Nephron progenitor cell (in vitro differentiated cells): Measurements from ENCODE around the gene CACNA2D1.

Experiments
- DNase-seq: peaks from one replicate; pipeline ENCODE4 v3.0.0; 2021
- H3K27ac Mint-ChIP-seq: 2 replicates; pipeline ENCODE4 v1.8.0; 2021; ENCODE audit warnings: mild to moderate bottlenecking, moderate library complexity, mixed read lengths
- H3K27me3 Mint-ChIP-seq: 2 replicates; pipeline ENCODE4 v1.8.0; 2021; ENCODE audit warnings: mild to moderate bottlenecking, low read depth, mixed read lengths; ENCODE audit not compliant: poor library complexity
- H3K36me3 Mint-ChIP-seq: 2 replicates; pipeline ENCODE4 v1.8.0; 2021; ENCODE audit warnings: low read depth, mixed read lengths
- H3K4me1 Mint-ChIP-seq: 2 replicates; pipeline ENCODE4 v1.8.0; 2021; ENCODE audit warnings: mixed read lengths
- H3K4me3 Mint-ChIP-seq: 2 replicates; pipeline ENCODE4 v1.8.0; 2021; ENCODE audit warnings: mild to moderate bottlenecking, moderate library complexity, mixed read lengths
- H3K9me3 Mint-ChIP-seq: 2 replicates; pipeline ENCODE4 v1.8.0; 2021; ENCODE audit warnings: mild to moderate bottlenecking, moderate library complexity, mixed read lengths
- TF ChIP-seq, protein P1 (sequence below): fragments of 200-600 bp; sonication (generic); IDR thresholded peaks from 2 replicates; pipeline ENCODE4 v1.5.0; 2021; ENCODE audit warnings: antibody characterized with exemption

The CACNA2D1 gene

GRCh38 chr7:82054544-82054943, 389.0 kb downstream of the CACNA2D1 start:
- Mint-ChIP-seq H3K27me3 (no peaks in the 10 kb centered on the region), H3K4me3 (no peak overlapping the region), H3K36me3 (peaks cover 15% of the 10 kb centered on the region), H3K4me1 (peaks cover 12% of the 10 kb centered on the region), H3K9me3 (no peaks in the 10 kb centered on the region), H3K27ac (no peak overlapping the region)
- no peak for DNase-seq
- TF ChIP-seq, protein P1, sequence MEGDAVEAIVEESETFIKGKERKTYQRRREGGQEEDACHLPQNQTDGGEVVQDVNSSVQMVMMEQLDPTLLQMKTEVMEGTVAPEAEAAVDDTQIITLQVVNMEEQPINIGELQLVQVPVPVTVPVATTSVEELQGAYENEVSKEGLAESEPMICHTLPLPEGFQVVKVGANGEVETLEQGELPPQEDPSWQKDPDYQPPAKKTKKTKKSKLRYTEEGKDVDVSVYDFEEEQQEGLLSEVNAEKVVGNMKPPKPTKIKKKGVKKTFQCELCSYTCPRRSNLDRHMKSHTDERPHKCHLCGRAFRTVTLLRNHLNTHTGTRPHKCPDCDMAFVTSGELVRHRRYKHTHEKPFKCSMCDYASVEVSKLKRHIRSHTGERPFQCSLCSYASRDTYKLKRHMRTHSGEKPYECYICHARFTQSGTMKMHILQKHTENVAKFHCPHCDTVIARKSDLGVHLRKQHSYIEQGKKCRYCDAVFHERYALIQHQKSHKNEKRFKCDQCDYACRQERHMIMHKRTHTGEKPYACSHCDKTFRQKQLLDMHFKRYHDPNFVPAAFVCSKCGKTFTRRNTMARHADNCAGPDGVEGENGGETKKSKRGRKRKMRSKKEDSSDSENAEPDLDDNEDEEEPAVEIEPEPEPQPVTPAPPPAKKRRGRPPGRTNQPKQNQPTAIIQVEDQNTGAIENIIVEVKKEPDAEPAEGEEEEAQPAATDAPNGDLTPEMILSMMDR = no peak

DNA sequence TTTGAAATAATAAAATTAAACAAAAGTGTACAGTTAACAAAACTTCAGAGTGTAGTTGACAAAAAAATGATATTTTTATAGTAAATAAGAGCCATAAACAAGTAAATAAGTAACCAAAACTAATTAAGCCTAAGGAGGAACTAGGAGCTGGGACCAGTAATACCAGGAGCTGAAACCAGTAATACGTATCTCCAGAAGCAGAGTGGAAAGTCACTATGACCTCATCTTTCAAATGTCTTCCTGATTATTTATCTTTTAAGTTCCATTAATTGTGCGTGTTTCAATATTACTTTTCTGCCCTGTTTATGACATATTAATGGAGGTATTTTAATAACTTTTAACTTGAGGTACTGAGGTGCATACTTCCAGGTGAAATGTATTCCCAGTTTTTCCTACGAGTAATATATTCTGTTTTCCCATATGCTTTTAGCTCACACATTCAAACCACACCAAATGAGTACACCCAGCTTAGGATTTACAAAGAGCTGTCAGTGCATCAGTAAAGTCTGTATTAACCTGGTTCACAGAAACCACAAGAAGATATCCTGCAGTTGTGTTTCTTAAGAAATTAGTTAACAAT, 390.0 kb downstream of the CACNA2D1 start:
- DNase-seq = no peak
- H3K4me3 Mint-ChIP-seq = no peak overlapping the region
- H3K27me3 Mint-ChIP-seq = no peaks in the 10 kb centered on the region
- H3K4me1 Mint-ChIP-seq = peaks cover 22% of the 10 kb centered on the region
- no peaks in the 10 kb centered on the region for H3K9me3 Mint-ChIP-seq
- TF ChIP-seq, protein P1 = no peak
- no peak overlapping the region for H3K27ac Mint-ChIP-seq
- peaks cover 8% of the 10 kb centered on the region for H3K36me3 Mint-ChIP-seq

- no peak overlapping the region for H3K4me3 Mint-ChIP-seq
- peaks cover 36% of the 10 kb centered on the region for H3K4me1 Mint-ChIP-seq
- H3K27ac Mint-ChIP-seq = no peak overlapping the region
- H3K36me3 Mint-ChIP-seq = peaks cover 8% of the 10 kb centered on the region
- no peaks in the 10 kb centered on the region for H3K27me3 Mint-ChIP-seq
- no peaks in the 10 kb centered on the region for H3K9me3 Mint-ChIP-seq
- DNase-seq = no peak
- TF ChIP-seq, protein P1 = no peak
Measured at GRCh38 chr7:82051601-82052000, 392.0 kb downstream of the CACNA2D1 start.

- Mint-ChIP-seq H3K36me3 (peaks cover under 1% of the 10 kb centered on the region), H3K4me1 (peaks cover 43% of the 10 kb centered on the region), H3K27me3 (no peaks in the 10 kb centered on the region), H3K9me3 (no peaks in the 10 kb centered on the region), H3K4me3 (no peak overlapping the region), H3K27ac (no peak overlapping the region)
- DNase-seq = no peak
- TF ChIP-seq, protein P1 = no peak
Measured at GRCh38 chr7:82050792-82051191, 392.8 kb downstream of the CACNA2D1 start.

DNA sequence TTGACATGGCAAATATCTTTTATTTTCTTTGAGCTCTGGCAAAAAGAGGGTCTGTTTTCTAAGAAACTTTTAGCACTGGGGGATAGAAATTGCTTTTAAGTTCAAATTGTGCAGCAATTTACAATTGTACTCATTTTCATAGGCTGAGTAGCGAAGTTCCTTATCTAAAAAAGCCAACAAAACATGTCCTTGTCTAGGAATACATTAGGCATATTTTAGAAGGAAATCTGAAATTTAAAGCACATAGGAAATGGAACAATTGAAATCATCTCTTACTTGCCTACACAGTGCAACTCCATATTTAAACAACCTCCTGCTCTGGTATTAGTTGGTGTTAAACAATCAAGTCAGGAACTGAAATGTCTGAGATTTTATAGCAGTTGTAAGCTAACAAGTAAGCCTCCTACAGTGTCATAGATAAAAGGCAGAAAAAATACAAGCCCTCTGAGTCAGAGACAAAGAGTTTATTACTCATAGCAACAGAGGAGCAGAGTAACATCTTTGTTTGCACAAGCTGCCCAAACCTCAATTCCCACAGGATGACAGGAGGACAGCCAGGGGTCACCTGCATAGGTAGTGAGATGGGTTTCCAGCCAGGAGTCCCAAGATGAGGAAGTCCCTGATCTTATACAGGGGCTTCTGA, 393.6 kb downstream of the CACNA2D1 start:
- H3K36me3 Mint-ChIP-seq = no peaks in the 10 kb centered on the region
- peak overlapping the region; percentile 87 for H3K27ac Mint-ChIP-seq
- no peaks in the 10 kb centered on the region for H3K27me3 Mint-ChIP-seq
- H3K9me3 Mint-ChIP-seq = no peaks in the 10 kb centered on the region
- no peak overlapping the region for H3K4me3 Mint-ChIP-seq
- DNase-seq = no peak
- TF ChIP-seq, protein P1 = no peak
- peaks cover 47% of the 10 kb centered on the region for H3K4me1 Mint-ChIP-seq

- Mint-ChIP-seq H3K9me3 (no peaks in the 10 kb centered on the region), H3K27me3 (no peaks in the 10 kb centered on the region), H3K4me3 (no peak overlapping the region), H3K4me1 (peaks cover 47% of the 10 kb centered on the region), H3K27ac (peak overlapping the region; percentile 87), H3K36me3 (no peaks in the 10 kb centered on the region)
- no peak for DNase-seq
- TF ChIP-seq, protein P1 = no peak
Measured at GRCh38 chr7:82049442-82049841, 394.1 kb downstream of the CACNA2D1 start.
